Measurements from ENCODE around the gene CHST5. TPM values are rescaled to one million over a fixed set of nuclear protein-coding genes. Genes with fewer than 3 reads are reported as not detected.
"Not testable (repeated sequence)": the region's sequence is repeated elsewhere in the genome, so short reads cannot be mapped to it uniquely, and the experiment has no call there.

The CHST5 gene
- total RNA-seq, 1 donor from 2014 or later, result 0.85 TPM

- Histone ChIP-seq H3K27me3 (ENCODE audit: low read depth) (no peaks in the 10 kb centered on the region), H3K36me3 (no peaks in the 10 kb centered on the region), H3K27ac (replicated peaks) (no peak overlapping the region), H3K9me3 (replicated peaks) (no peaks in the 10 kb centered on the region), H3K4me3 (no peak overlapping the region), H3K4me1 (no peaks in the 10 kb centered on the region)
- no peak for DNase-seq
- intact Hi-C loops (cut with micrococcal nuclease), result no loop called here
- TF ChIP-seq CTCF (IDR thresholded peaks at IDR 0.05; ENCODE audit: borderline replicate concordance), result no peak
Measured at GRCh38 chr16:75529959-75530358, 5.9 kb downstream of the CHST5 start.

DNA sequence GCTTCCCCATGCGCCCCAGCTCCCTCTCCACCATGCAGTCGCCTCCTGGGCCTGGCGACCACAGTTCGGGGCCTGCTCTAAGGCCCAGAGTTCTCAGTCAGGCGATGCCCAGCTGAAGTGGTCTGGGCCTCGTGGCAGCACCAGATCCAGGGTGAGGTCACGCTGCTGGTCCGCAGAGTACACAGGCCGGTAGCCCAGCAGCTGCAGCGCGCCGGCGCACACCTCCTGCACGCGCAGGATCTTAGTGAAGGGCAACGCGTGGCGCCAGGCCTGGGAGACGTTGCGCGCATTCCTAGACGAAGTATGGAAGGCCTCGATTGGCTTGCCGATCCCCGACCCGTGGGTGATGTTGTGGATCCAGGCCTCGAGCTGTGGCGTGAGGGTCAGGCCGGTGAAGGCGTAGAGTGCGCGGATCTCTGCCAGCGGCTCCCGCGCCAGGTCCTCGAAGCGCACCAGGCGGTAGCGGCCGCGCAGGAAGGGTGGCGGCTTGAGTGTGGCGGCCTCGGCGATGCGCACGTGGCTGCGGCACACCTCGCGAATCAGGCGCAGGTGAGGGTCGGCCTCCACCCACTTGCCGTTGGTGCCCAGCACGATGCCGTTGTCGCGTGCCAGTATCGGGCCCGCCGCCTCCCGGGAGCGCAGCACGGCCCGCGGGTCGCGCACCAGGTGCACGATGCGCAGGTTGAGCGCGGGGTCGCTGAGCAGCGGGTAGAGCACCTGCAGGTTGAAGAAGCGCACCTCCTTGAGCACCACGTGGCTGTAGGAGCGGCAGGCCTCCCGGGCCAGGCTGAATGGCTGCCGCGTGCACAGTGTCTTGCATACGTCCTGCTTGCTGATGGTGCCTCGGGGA lies 6.6 kb downstream of the CHST5 start:
- Histone ChIP-seq H3K27ac (replicated peaks) (no peak overlapping the region), H3K9me3 (replicated peaks) (no peaks in the 10 kb centered on the region), H3K4me3 (no peak overlapping the region), H3K4me1 (no peaks in the 10 kb centered on the region), H3K36me3 (no peaks in the 10 kb centered on the region), H3K27me3 (ENCODE audit: low read depth) (no peaks in the 10 kb centered on the region)
- intact Hi-C loops (cut with micrococcal nuclease), result no loop called here
- DNase-seq, result no peak
- no peak for TF ChIP-seq CTCF (IDR thresholded peaks at IDR 0.05; ENCODE audit: borderline replicate concordance)

DNA sequence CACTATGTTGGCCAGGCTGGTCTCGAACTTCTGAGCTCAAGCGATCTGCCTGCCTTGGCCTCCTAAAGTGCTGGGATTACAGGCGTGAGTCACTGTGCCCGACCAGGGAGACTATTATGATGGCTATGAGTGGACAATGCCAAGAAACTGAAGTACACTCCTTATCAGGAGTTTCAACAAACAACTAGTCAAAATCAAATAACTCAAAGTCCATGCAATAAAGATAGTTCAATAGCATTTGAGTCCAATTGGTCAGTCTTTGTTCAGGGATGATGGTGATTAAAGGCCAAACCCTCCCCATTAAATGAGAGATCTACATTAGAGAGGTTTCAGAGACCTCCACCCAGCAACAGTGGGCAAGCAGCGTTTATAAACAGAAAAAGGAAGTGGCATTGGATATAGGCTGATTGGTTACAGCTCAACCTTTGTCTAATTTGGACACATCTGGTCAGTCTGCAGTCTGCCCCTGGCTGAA lies 8.0 kb downstream of the CHST5 start:
- Histone ChIP-seq H3K27ac (replicated peaks) (no peak overlapping the region), H3K36me3 (no peaks in the 10 kb centered on the region), H3K4me1 (no peaks in the 10 kb centered on the region), H3K9me3 (replicated peaks) (no peaks in the 10 kb centered on the region), H3K4me3 (no peak overlapping the region), H3K27me3 (ENCODE audit: low read depth) (no peaks in the 10 kb centered on the region)
- DNase-seq, result no peak
- intact Hi-C loops (cut with micrococcal nuclease), result no loop called here
- TF ChIP-seq CTCF (IDR thresholded peaks at IDR 0.05; ENCODE audit: borderline replicate concordance), result no peak

GRCh38 chr16:75526032-75526790 lies 9.7 kb downstream of the CHST5 start:
- Histone ChIP-seq H3K9me3 (replicated peaks) (no peaks in the 10 kb centered on the region), H3K4me1 (no peaks in the 10 kb centered on the region), H3K36me3 (no peaks in the 10 kb centered on the region), H3K27ac (replicated peaks) (no peak overlapping the region), H3K27me3 (ENCODE audit: low read depth) (no peaks in the 10 kb centered on the region), H3K4me3 (no peak overlapping the region)
- TF ChIP-seq CTCF (IDR thresholded peaks at IDR 0.05; ENCODE audit: borderline replicate concordance), result no peak
- intact Hi-C loops (cut with micrococcal nuclease), result no loop called here
- no peak for DNase-seq

- no peaks in the 10 kb centered on the region for H3K9me3 ChIP-seq (replicated peaks)
- no peaks in the 10 kb centered on the region for H3K36me3 ChIP-seq
- no peak overlapping the region for H3K27ac ChIP-seq (replicated peaks)
- TF ChIP-seq CTCF (IDR thresholded peaks at IDR 0.05; ENCODE audit: borderline replicate concordance), result no peak
- no peak overlapping the region for H3K4me3 ChIP-seq
- DNase-seq, result no peak
- H3K4me1 ChIP-seq, result peaks cover 13% of the 10 kb centered on the region
- intact Hi-C loops (cut with micrococcal nuclease), result loop anchor here (2.0 kb wide), 1 partner anchor 30 kb away; no protein-coding TSS in a partner anchor
- no peaks in the 10 kb centered on the region for H3K27me3 ChIP-seq (ENCODE audit: low read depth)
Measured at GRCh38 chr16:75519175-75519574, 16.7 kb downstream of the CHST5 start.

DNA sequence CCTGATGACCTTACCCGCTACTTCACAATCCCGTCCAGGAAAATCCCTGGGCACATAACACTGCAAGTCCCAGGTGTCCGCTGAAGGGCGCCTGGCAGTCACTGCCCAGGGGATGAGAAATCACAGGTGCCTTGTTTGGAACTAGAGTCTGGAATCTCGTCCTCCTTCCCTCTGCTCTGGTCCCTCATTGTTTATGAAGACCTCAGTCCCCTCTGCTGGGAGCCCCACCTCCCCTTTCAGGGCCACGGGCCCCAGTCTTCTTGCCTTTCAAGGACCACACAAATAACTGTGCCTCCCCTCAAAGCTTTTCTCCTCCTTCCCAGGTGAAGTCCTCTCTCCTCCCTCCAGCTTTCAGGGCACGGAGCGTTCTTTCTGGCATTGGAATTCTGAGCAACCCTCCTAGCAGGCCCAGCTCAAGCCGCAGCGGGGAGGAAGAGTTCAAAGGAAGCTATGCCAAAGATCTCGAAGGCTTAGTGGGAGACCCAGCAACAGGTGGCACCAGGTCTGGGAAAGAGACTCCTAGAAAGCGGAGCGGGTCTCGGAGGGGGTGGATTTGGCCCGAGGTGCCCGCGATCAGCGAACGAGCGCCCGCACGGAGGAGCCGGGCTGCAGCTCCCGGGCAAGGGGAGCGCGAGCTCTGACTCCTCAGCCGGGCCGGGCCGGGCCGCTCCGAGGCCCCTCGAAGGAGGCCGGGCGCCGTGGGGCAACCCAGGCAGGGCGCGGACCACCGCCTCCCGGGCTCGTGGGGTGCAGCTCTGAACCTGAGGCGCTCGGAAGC lies 19.5 kb downstream of the CHST5 start:
- intact Hi-C loops (cut with micrococcal nuclease); DNase-seq; H3K27me3 ChIP-seq (ENCODE audit: low read depth); H3K9me3 ChIP-seq (replicated peaks); H3K36me3 ChIP-seq: not testable (repeated sequence)
- Histone ChIP-seq H3K27ac (replicated peaks) (peak overlapping the region; percentile 98), H3K4me1 (peaks cover 13% of the 10 kb centered on the region), H3K4me3 (peak overlapping the region; percentile 96)
